Thymus (tissue), 11 donors: ENCODE data around the gene EMX2. TPM values are rescaled to one million over a fixed set of nuclear protein-coding genes. Genes with fewer than 3 reads are reported as not detected.

Experiments
- DNase-seq, 9 donors: peaks; one replicate each; pipeline ENCODE4 v3.0.0-alpha.2; 2013; ENCODE audit warnings: low spot score in 9 of 9, low read depth in 6 of 9, missing footprints in 1 of 9
- H3K27ac ChIP-seq, 2 donors: one replicate each; pipeline ENCODE4 v1.5.1; 2013; ENCODE audit warnings: control low read depth in 1 of 2, low read depth in 1 of 2, low read length in 1 of 2, mild to moderate bottlenecking in 1 of 2, moderate library complexity in 1 of 2
- H3K27me3 ChIP-seq, 2 donors: one replicate each; pipeline ENCODE4 v1.5.1; 2013; ENCODE audit warnings: low read length in 1 of 2; ENCODE audit not compliant: control insufficient read depth in 2 of 2, insufficient read depth in 1 of 2
- H3K36me3 ChIP-seq, 2 donors: one replicate each; pipeline ENCODE4 v1.5.1; 2013; ENCODE audit warnings: low read length in 1 of 2, mild to moderate bottlenecking in 1 of 2, moderate library complexity in 1 of 2; ENCODE audit not compliant: control insufficient read depth in 2 of 2, insufficient read depth in 2 of 2
- H3K4me1 ChIP-seq, 2 donors: one replicate each; pipeline ENCODE4 v1.5.1; 2013; ENCODE audit warnings: low read length in 2 of 2; ENCODE audit not compliant: control insufficient read depth in 2 of 2, insufficient read depth in 2 of 2
- H3K4me3 ChIP-seq, 2 donors: one replicate each; pipeline ENCODE4 v1.5.1; 2013; ENCODE audit warnings: low read length in 2 of 2, control low read depth in 1 of 2, mild to moderate bottlenecking in 1 of 2
- H3K9me3 ChIP-seq, 2 donors: one replicate each; pipeline ENCODE4 v1.5.1; 2013; ENCODE audit warnings: low read length in 1 of 2, mild to moderate bottlenecking in 1 of 2; ENCODE audit not compliant: control insufficient read depth in 2 of 2, insufficient read depth in 1 of 2
- WGBS: extraction: QIAGEN DNeasy Blood & Tissue Kit; methylation state at CpG from one replicate; pipeline ENCODE4 v1.1.7; 2013; 5-methylcytosine and 5-hydroxymethylcytosine counted together
- polyA plus RNA-seq: library from polyadenylated mRNA; stranded (reverse); fragments of 200-250 nt; gene quantifications from one replicate; pipeline ENCODE4 v1.2.3, GENCODE V29; 2013
- total RNA-seq: library from RNA; stranded (reverse); fragments of 120-200 nt; gene quantifications from one replicate; pipeline ENCODE4 v1.2.4, GENCODE V29; 2013
- donor health status: healthy.

Gene EMX2
- total and polyA plus RNA-seq, 2 donors = 0.09 to 0.57 TPM

DNA sequence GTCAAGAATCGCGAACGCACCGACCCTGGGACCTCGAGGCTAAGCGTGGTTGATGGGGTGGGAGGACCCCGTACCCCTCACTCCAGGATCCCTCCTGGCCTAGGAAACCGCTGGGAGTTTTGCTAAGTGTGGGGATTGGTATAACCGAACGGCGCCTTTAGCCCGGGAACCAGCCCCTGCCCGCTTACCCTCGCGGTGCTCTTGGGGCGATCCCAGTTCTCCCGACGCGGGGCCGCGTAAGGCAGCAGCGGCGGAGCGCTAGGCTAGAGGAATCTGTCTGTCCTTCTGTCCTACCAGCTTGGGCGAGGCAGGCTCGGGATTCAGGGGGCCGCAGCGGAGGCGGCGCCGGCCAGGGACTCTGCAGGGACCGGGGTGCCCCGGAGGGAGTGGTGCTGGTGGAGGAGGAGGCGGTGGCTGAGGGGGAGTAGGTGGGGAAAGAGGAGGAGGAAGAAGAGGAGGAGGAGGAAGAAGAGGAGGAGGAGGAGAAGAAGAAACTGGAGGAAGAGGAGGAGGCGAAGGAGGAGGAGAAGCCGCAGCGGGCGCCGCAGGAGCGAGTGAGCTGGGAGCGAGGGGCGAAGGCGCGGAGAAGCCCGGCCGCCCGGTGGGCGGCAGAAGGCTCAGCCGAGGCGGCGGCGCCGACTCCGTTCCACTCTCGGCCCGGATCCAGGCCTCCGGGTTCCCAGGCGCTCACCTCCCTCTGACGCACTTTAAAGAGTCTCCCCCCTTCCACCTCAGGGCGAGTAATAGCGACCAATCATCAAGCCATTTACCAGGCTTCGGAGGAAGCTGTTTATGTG, 439 bp upstream of the EMX2 start:
- H3K4me3 ChIP-seq = no peak overlapping the region
- peak in 2 of 9 donors; percentile 9 to 30 for DNase-seq
- peaks cover 97 to 100% of the 10 kb centered on the region in 2 donors for H3K27me3 ChIP-seq
- no peaks in the 10 kb centered on the region for H3K36me3 ChIP-seq
- H3K27ac ChIP-seq = no peak overlapping the region
- WGBS = 4% methylated on average over 62 of the region's 62 CpGs
- H3K9me3 ChIP-seq = peaks cover 3 to 5% of the 10 kb centered on the region in 2 donors
- H3K4me1 ChIP-seq = peaks cover 0 to 7% of the 10 kb centered on the region in 2 donors

DNA sequence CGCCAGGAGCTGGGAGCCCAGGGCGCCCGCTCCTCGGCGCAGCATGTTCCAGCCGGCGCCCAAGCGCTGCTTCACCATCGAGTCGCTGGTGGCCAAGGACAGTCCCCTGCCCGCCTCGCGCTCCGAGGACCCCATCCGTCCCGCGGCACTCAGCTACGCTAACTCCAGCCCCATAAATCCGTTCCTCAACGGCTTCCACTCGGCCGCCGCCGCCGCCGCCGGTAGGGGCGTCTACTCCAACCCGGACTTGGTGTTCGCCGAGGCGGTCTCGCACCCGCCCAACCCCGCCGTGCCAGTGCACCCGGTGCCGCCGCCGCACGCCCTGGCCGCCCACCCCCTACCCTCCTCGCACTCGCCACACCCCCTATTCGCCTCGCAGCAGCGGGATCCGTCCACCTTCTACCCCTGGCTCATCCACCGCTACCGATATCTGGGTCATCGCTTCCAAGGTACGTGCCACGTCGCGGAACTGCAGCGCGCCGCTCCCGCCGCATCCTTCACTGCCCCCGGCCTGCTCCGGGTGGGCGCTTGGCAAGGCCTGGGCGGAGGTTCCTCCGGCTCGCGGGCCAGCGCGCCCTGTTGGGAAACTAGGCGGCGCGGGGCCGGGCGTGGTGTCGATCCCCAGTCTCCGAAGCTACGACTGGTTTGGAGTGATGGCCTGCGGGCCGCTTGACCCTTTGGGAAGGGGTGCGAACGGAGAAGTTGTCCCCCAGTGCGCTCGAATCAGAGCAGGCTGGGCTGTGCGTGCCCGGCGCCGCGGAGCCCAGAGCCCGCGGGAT, 868 bp downstream of the EMX2 start:
- Histone ChIP-seq H3K27ac (no peak overlapping the region), H3K36me3 (no peaks in the 10 kb centered on the region), H3K9me3 (peaks cover 3 to 5% of the 10 kb centered on the region in 2 donors), H3K4me3 (peak overlapping the region in 1 of 2 donors; percentile 17), H3K27me3 (peaks cover 96 to 100% of the 10 kb centered on the region in 2 donors), H3K4me1 (peaks cover 0 to 4% of the 10 kb centered on the region in 2 donors)
- 3% methylated on average over 90 of the region's 90 CpGs for WGBS
- peak in 1 of 9 donors; percentile 31 for DNase-seq

DNA sequence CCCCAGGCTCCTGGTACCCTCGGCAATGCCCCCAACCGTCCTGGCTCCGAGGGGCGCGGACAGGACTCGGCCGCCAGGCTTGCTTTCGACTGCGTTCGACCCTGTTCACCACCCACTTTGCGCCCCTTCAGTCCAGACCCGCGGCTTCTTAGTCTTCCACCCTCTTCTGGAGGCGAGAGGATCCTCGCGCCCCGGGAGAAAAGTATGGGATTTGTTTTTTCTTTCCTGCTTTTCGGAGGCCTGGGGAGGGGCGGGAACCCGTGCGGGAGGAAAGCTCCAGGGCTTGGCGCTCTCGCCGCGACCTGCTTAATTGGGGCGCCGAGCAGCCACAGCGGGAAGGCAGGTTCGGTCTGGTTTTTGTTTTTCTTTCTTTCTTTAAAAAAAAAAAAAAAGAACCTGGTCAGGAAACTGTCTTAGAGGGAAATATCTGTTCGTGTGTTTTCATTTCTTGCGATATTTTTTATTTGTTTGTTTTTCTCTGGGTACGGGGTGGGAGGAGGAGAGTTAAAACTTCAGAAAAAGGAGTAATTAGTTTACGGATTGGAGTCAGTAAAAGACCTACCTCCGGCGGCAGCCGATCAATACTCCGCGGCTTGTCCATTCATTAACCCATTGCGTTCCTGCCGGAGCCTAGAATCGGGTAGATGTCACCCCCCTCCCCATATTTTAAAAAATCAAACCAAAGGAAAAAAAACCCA, 1.6 kb downstream of the EMX2 start:
- H3K4me3 ChIP-seq = no peak overlapping the region
- peaks cover 3 to 5% of the 10 kb centered on the region in 2 donors for H3K9me3 ChIP-seq
- H3K27ac ChIP-seq = no peak overlapping the region
- 5% methylated on average over 41 of the region's 41 CpGs for WGBS
- H3K36me3 ChIP-seq = no peaks in the 10 kb centered on the region
- peaks cover 0 to 4% of the 10 kb centered on the region in 2 donors for H3K4me1 ChIP-seq
- DNase-seq = no peak
- H3K27me3 ChIP-seq = peaks cover 94 to 100% of the 10 kb centered on the region in 2 donors

DNA sequence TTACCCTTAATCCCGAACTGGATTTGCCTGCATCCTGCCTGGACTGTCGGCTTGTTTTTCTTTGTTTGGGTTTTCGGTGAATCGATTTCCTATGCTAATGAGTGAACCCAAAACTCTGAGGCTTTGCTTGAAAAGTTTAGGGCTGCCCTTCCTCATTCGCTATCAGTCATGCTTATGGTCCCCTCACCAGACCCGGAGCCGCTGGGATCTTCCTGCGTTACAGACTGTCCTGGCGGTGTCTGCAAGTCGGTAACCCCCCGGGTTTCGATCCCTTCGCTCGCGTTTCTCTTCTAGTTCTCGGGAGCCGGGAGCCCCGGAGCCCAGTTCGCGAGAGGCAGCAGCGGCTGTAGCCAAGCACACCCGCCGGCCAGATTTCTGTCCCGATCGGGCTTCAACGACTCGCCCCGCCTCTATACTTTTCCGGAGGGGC, 2.2 kb downstream of the EMX2 start:
- H3K4me3 ChIP-seq = no peak overlapping the region
- peaks cover 92 to 100% of the 10 kb centered on the region in 2 donors for H3K27me3 ChIP-seq
- peaks cover 0 to 4% of the 10 kb centered on the region in 2 donors for H3K4me1 ChIP-seq

DNA sequence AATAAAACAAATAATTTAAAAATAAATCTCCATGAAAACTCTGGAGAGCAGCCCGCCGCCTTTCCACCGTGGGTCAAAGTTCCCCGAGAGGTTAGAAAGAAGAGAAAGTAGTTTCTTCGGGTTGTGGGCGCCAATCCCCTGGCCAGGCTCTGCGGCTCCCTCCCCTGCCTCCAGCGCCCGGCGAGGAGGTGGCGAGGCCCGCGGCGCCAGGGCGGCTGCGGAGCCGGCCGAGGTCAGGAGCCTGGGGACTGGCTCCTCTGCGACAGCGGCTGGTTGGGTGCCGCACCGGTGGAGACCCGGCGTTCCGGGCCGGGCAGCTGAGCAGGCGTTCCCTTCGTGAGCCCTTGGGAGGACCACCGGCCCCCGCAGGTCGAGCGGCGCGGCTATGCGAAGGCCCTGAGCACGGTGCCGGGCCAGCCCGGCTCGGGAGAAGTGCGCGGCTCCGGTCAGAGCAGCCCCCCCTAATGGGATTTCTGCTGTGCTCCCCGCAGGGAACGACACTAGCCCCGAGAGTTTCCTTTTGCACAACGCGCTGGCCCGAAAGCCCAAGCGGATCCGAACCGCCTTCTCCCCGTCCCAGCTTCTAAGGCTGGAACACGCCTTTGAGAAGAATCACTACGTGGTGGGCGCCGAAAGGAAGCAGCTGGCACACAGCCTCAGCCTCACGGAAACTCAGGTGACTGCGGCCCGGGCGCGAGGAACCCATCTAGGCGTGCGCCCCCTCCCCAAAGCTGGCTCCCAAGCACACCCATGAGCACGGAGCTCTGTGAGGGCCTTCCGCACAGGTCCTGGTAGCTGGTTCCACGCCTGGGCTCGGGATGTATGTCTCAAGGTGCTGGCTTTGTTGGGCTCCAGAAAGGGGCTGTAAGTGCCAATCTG, 2.8 kb downstream of the EMX2 start:
- 5% methylated on average over 67 of the region's 67 CpGs for WGBS
- peaks cover 91 to 100% of the 10 kb centered on the region in 2 donors for H3K27me3 ChIP-seq
- H3K27ac ChIP-seq = no peak overlapping the region
- H3K4me3 ChIP-seq = no peak overlapping the region
- peaks cover 3 to 5% of the 10 kb centered on the region in 2 donors for H3K9me3 ChIP-seq
- no peak for DNase-seq
- peaks cover 0 to 4% of the 10 kb centered on the region in 2 donors for H3K4me1 ChIP-seq
- H3K36me3 ChIP-seq = no peaks in the 10 kb centered on the region

More for the DNA sequence above, 2.2 kb downstream of the EMX2 start:
- no peak for DNase-seq
- H3K9me3 ChIP-seq = peaks cover 3 to 5% of the 10 kb centered on the region in 2 donors
- H3K36me3 ChIP-seq = no peaks in the 10 kb centered on the region
- 3% methylated on average over 29 of the region's 29 CpGs for WGBS
- H3K27ac ChIP-seq = no peak overlapping the region

DNA sequence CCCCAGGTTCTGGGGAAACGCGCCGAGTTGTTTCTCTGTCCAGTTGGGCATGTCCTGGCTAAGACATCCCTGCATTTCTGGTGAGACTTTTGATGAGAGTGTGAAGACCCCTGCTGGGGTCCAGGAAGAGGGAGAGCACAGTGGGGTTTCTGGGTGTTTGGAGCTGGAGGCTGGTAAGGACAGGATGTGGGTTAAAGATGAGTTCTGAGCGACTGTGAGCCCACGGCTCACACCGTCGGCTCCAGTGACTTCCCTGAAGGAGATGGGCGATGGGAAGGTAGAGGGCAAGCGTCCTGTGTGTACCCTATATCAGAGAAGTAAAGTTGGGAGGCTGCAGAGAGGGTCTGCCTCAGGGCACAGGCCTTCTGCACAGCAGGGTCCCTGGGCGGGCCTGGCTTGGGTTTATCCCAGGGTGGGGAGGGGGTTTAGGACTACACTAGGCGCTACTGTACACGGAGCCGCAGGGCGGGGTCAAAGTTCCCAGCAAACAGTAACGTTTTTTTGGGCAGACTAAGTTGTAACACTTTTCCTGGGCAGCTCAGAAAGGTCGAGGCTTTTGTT, 3.6 kb downstream of the EMX2 start:
- Histone ChIP-seq H3K4me3 (no peak overlapping the region), H3K36me3 (no peaks in the 10 kb centered on the region)
- 7% methylated on average over 16 of the region's 16 CpGs for WGBS

DNA sequence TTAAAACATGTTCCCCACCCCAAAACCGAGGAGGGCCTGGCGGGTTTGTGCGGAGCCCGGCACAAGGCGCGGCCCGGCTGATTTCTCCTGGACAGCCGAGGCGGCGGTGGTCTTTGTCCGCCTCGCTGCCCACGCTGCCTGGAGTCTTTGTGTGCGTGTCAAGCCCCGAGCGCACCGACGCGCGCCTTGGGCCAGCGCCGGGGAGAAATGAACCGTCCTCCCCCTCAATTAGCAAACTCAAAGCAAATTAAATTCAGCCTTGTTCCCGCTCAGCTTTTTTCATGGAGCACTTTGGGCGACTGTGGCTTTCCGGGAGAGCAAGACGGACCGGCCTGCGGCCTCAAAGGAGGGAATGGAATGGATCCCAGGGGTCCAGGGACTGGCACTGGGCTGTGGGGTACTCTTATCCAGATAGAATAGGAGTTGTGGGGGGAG, 4.1 kb downstream of the EMX2 start:
- Histone ChIP-seq H3K4me3 (no peak overlapping the region), H3K9me3 (peaks cover 3 to 5% of the 10 kb centered on the region in 2 donors), H3K27me3 (peaks cover 91 to 100% of the 10 kb centered on the region in 2 donors), H3K4me1 (peaks cover 0 to 4% of the 10 kb centered on the region in 2 donors), H3K36me3 (no peaks in the 10 kb centered on the region), H3K27ac (no peak overlapping the region)
- 7% methylated on average over 29 of the region's 29 CpGs for whole genome bisulfite sequencing
- no peak for DNase-seq

More for the DNA sequence above, 3.6 kb downstream of the EMX2 start:
- Histone ChIP-seq H3K27ac (no peak overlapping the region), H3K4me1 (peaks cover 0 to 4% of the 10 kb centered on the region in 2 donors), H3K27me3 (peaks cover 89 to 100% of the 10 kb centered on the region in 2 donors), H3K9me3 (peaks cover 3 to 5% of the 10 kb centered on the region in 2 donors)
- DNase-seq = no peak
